ENCODE data around the gene NUP188. TPM values are rescaled to one million over a fixed set of nuclear protein-coding genes. Genes with fewer than 3 reads are reported as not detected.

NUP188 gene
- total RNA-seq, 4 donors from 2014 or later = 18.0 to 79.3 (median 38.4) TPM

DNA sequence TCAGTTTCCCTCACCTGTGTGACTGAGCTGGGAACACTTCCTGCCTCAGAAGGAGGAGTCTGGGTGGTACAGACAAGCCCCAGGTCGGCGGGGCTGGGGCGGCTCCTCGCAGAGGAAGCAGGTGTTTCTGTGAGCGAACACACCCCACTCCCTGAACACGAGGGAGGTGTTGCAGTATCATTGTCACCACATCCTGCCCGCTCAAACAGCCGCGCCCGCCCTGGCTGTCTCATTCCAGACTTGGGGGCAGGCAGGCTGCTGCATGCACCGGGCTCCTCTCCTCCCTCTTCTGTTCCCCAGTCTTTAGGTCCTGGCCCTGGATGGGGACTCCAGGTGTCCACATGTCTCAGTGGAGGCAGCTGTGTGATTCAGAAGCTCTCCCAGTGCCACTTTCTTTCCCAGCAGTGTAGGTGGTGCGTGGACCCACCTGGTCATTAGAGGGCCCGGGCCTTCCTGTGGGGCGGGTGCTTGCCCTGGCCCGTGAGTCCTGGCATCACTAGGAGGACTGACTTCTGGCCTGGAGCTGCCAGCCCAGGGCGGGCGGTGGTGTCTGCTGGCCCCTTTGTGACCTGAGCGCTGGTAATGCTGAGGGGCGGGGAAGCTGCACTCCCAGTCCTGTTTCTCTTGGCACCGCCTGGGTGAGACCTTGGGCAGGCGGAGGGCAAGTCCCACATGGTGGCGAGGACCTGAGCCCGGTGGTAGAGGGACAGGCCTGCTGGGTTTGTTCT is 45.0 kb upstream of the NUP188 start:
- 43 to 47% methylated on average over 4 to 21 of the region's 23 CpGs for WGBS, 2 donors (ENCODE audit: low coverage in 1 of 2)
- DNase-seq = peak; percentile 86
- no peak overlapping the region for H3K4me3 ChIP-seq
- in situ Hi-C loops (cut with MboI; ENCODE audit: low pct_ligation_motif_present in 1 of 4, low pct_unique_long_range_greater_than_20kb in 1 of 4, low sequenced_read_pairs in 3 of 4) (no loop called here), intact Hi-C loops (cut with DNase I; ENCODE audit: low total_unique reads) (no loop called here)
- H3K9me3 ChIP-seq = no peaks in the 10 kb centered on the region
- H3K4me1 ChIP-seq = peaks cover 21 to 41% (median 22%) of the 10 kb centered on the region in 4 donors
- no peaks in the 10 kb centered on the region for H3K27me3 ChIP-seq
- H3K36me3 ChIP-seq = peaks cover 0 to 4% (median 0%) of the 10 kb centered on the region in 4 donors
- TF ChIP-seq, protein P1, sequence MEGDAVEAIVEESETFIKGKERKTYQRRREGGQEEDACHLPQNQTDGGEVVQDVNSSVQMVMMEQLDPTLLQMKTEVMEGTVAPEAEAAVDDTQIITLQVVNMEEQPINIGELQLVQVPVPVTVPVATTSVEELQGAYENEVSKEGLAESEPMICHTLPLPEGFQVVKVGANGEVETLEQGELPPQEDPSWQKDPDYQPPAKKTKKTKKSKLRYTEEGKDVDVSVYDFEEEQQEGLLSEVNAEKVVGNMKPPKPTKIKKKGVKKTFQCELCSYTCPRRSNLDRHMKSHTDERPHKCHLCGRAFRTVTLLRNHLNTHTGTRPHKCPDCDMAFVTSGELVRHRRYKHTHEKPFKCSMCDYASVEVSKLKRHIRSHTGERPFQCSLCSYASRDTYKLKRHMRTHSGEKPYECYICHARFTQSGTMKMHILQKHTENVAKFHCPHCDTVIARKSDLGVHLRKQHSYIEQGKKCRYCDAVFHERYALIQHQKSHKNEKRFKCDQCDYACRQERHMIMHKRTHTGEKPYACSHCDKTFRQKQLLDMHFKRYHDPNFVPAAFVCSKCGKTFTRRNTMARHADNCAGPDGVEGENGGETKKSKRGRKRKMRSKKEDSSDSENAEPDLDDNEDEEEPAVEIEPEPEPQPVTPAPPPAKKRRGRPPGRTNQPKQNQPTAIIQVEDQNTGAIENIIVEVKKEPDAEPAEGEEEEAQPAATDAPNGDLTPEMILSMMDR (IDR thresholded peaks at IDR 0.05) = no peak
- TF ChIP-seq POLR2A (IDR thresholded peaks at IDR 0.05) (peak; percentile 78), EP300 (IDR thresholded peaks at IDR 0.05; ENCODE audit: low read depth) (no peak), POLR2AphosphoS5 (IDR thresholded peaks at IDR 0.05) (peak; percentile 42 to 80 (median 71))
- H3K27ac ChIP-seq = peak overlapping the region; percentile 65 to 83 (median 73)

DNA sequence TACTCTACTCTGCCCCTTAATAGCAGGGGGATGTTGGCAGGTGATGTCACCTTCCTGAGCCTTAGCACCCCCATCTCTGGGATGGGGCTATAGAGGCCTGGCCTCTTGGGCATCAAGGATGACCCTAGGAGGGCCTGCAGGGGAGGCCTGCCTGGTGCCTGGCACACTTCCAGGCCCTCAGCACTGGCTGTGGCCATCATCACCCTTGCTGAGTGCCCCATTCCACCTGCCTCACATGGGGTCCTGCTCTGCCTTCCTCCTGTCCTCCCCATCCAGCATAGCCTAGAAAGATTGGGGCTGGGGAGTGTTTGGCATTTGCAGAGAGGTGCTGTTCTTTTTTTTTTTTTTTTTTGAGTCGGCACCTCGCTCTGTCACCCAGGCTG is 44.4 kb upstream of the NUP188 start:
- DNase-seq = no peak
- intact Hi-C loops (cut with DNase I; ENCODE audit: low total_unique reads) (no loop called here), in situ Hi-C loops (cut with MboI; ENCODE audit: low pct_ligation_motif_present in 1 of 4, low pct_unique_long_range_greater_than_20kb in 1 of 4, low sequenced_read_pairs in 3 of 4) (no loop called here)
- TF ChIP-seq POLR2A (IDR thresholded peaks at IDR 0.05) = no peak
- TF ChIP-seq POLR2AphosphoS5 (IDR thresholded peaks at IDR 0.05) = no peak
- TF ChIP-seq EP300 (IDR thresholded peaks at IDR 0.05; ENCODE audit: low read depth) = no peak
- TF ChIP-seq, protein P1 (IDR thresholded peaks at IDR 0.05) = no peak
- peak overlapping the region; percentile 65 to 83 (median 73) for H3K27ac ChIP-seq
- H3K27me3 ChIP-seq = no peaks in the 10 kb centered on the region
- H3K4me3 ChIP-seq = no peak overlapping the region
- H3K36me3 ChIP-seq = peaks cover 0 to 9% (median 1%) of the 10 kb centered on the region in 4 donors
- no peaks in the 10 kb centered on the region for H3K9me3 ChIP-seq
- H3K4me1 ChIP-seq = peaks cover 21 to 41% (median 22%) of the 10 kb centered on the region in 4 donors
- 80 to 100% methylated on average over 1 to 2 of the region's 2 CpGs for WGBS, 2 donors (ENCODE audit: low coverage in 1 of 2)

DNA sequence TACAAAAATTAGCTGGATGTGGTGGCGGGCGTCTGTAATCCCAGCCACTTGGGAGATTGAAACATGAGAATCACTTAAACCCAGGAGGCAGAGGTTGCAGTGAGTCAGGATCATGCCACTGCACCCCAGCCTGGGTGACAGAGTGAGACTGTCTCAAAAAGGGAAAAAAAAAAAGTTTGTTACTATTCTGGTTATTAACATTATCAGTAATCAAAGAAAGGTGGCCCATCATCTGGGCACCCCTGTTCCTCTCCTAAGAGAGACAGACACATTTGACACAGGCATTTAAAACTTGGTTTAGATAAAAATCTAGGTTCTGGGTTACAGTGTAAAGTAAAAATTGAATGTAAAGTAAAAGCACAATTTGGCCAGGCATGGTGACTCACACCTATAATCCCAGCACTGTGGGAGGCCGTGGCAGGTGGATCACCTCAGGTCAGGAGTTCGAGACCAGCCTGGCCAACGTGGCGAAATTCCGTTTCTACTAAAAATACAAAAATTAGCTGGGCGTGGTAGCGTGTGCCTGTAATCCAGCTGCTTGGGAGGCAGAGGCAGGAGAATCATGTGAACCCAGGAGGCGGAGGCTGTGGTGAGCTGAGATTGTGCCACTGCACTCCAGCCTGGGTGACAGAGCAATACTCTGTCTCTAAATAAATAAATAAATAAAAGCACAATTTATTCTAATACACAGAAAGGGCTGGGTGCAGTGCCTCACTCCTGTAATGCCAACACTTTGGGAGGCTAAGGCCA is 43.5 kb upstream of the NUP188 start:
- peak overlapping the region in 1 of 4 donors; percentile 83 for H3K27ac ChIP-seq

DNA sequence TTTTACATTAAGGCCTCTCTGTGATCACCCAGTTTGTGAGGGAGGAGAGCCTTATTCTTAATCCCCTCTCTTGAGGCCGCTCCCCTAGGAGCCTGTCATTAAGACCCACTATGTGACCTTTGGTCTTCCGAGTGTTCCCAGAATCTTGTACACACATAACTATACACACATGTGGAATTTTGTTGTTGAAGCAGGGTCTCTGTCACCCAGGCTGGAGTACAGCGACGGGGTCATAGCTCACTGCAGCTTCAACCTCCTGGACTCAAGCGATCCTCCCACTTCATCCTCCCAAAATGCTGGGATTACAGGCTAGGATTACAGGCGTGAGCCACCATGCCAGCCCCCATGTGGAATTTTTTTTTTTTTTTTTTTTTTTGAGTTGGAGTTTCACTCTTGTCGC is 41.5 kb upstream of the NUP188 start:
- in situ Hi-C loops (cut with MboI; ENCODE audit: low pct_ligation_motif_present in 1 of 4, low pct_unique_long_range_greater_than_20kb in 1 of 4, low sequenced_read_pairs in 3 of 4) (no loop called here), intact Hi-C loops (cut with DNase I; ENCODE audit: low total_unique reads) (no loop called here)
- H3K4me1 ChIP-seq = peaks cover 18 to 22% (median 19%) of the 10 kb centered on the region in 4 donors
- 73 to 91% methylated on average over 3 to 7 of the region's 7 CpGs for WGBS, 2 donors (ENCODE audit: low coverage in 1 of 2)
- H3K9me3 ChIP-seq = no peaks in the 10 kb centered on the region
- peaks cover 0 to 20% (median 8%) of the 10 kb centered on the region in 4 donors for H3K36me3 ChIP-seq
- H3K27ac ChIP-seq = no peak overlapping the region
- no peak for TF ChIP-seq EP300 (IDR thresholded peaks at IDR 0.05; ENCODE audit: low read depth)
- no peak for TF ChIP-seq POLR2AphosphoS5 (IDR thresholded peaks at IDR 0.05)
- no peak for TF ChIP-seq POLR2A (IDR thresholded peaks at IDR 0.05)
- TF ChIP-seq, protein P1 (IDR thresholded peaks at IDR 0.05) = no peak
- H3K27me3 ChIP-seq = no peaks in the 10 kb centered on the region
- no peak for DNase-seq
- no peak overlapping the region for H3K4me3 ChIP-seq

More for the DNA sequence above, 43.5 kb upstream of the NUP188 start:
- TF ChIP-seq, protein P1 (IDR thresholded peaks at IDR 0.05) = no peak
- TF ChIP-seq POLR2AphosphoS5 (IDR thresholded peaks at IDR 0.05) (no peak), POLR2A (IDR thresholded peaks at IDR 0.05) (no peak), EP300 (IDR thresholded peaks at IDR 0.05; ENCODE audit: low read depth) (no peak)
- Histone ChIP-seq H3K9me3 (no peaks in the 10 kb centered on the region), H3K36me3 (peaks cover 0 to 18% (median 6%) of the 10 kb centered on the region in 4 donors), H3K4me3 (no peak overlapping the region), H3K27me3 (no peaks in the 10 kb centered on the region), H3K4me1 (peaks cover 16 to 33% (median 20%) of the 10 kb centered on the region in 4 donors)
- in situ Hi-C loops (cut with MboI; ENCODE audit: low pct_ligation_motif_present in 1 of 4, low pct_unique_long_range_greater_than_20kb in 1 of 4, low sequenced_read_pairs in 3 of 4) = no loop called here
- no peak for DNase-seq
- WGBS, 2 donors (ENCODE audit: low coverage in 1 of 2) = 90 to 92% methylated on average over 7 to 10 of the region's 10 CpGs
- intact Hi-C loops (cut with DNase I; ENCODE audit: low total_unique reads) = no loop called here

Measured in transverse colon (tissue), 4 donors.